ENCODE results near the gene COPS2. TPM values are rescaled to one million over a fixed set of nuclear protein-coding genes. Genes with fewer than 3 reads are reported as not detected.
A peak's percentile ranks its signal among the peaks of the same experiment; 100 is the strongest.
"Not testable (repeated sequence)": the region's sequence is repeated elsewhere in the genome, so short reads cannot be mapped to it uniquely, and the experiment has no call there.

Gene COPS2
- polyA plus RNA-seq, 2 of the 4 experiments (the other 2 are of a cell fraction) = 64.8 to 66.6 TPM

DNA sequence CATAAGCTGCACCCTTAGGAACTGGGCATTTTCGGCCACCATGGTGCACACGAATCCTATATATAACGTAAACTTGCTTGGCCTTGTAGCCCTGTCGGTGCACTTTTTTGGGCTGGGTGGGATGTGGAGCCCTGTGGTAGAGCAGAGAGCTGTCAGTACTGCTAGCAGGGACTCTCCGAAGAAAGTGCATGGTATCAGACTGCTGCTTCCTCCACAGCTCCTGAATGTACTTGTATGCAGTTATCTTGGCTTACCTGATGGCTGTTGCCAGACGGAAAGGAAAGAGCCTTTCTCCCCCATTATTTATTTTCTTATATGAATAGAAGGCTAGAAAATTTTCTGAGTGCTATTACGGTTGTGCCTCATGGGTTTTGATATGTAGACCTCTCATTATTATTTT lies 23.1 kb upstream of the COPS2 start (continued):
- TF ChIP-seq ZC3H11A (IDR thresholded peaks at IDR 0.05) (no peak), SREBF2 (IDR thresholded peaks at IDR 0.05) (no peak), ZNF302 (CRISPR knock-in tag; IDR thresholded peaks at IDR 0.05) (no peak), SMC3 (IDR thresholded peaks at IDR 0.05) (no peak), EHMT2 (IDR thresholded peaks at IDR 0.05; ENCODE audit: low read depth) (no peak), ZFP36 (IDR thresholded peaks at IDR 0.05; ENCODE audit: borderline replicate concordance, partially characterized antibody) (no peak)

DNA sequence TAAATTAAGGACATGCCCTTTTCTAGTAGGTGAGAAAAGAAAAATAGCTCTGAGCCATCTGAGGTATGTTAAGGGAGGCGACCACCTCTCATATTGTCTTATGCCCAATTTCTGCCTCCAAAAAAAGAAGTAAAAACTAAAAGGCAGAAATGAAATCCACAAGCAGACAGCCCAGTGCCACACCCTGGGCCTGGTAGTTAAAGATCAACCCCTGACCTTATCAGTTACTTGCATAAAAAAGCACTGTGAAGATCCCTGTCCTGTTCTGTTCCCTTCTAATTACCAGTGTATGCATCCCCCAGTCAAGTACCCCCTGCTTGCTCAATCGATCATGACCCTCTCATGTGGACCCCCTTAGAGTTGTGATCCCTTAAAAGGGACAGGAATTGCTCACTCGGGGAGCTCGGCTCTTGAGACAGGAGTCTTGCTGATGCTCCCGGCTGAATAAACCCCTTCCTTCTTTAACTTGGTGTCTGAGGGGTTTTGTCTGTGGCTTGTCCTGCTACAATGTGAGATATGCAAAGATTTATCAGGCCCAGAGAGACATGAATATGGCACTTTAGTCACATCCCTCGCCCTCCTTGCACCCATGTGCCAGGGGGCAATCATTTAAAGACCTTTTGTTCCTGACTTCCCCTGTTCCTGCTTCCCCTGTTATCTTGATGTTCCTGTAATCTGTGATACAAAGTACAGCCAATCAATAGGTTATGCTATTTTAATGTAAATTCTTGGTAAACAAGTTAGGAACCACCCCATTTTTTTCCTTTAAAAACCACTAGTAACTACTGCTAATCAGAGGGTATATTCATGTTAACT lies 20.4 kb upstream of the COPS2 start:
- CTCF ChIA-PET = interaction anchor here (1.6 kb wide), 1 partner anchor 30 kb away, joined by 4 read pairs; no protein-coding TSS in a partner anchor
- H3K9me3 ChIP-seq; ATAC-seq; DNase-seq (ENCODE audit: low read depth in 1 of 2, low spot score in 1 of 2); FAIRE-seq; POLR2A ChIA-PET; H3K4me3 ChIP-seq: not testable (repeated sequence)
- H3K27ac ChIP-seq = peak overlapping the region; percentile 72 to 74; a peak in 5 of 6 replicates
- H3K4me1 ChIP-seq = peaks cover 35% of the 10 kb centered on the region
- peak overlapping the region; percentile 79 for H3K4me2 ChIP-seq
- WGBS (ENCODE audit: missing lambda C conversion rate) = 42% methylated on average over 6 of the region's 6 CpGs

DNA sequence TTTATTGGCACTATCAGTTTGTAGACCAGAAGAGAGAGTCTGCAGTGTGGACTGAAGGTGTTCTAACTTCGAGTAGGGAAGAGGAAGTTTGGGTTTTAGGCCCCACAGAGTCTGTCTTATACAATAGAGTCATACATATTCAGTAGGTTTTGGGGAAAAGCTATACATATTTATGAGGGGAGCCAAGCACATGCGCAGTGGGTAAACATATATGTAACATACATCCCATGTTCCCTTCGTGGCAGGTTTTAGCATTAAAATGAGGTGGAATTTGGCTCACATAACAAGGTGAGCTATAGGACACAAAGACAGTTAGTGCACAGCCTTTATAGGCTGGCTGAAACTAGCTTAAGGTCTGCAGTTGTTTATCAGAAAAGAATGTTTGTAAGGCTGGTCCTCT lies 19.5 kb upstream of the COPS2 start:
- no peak overlapping the region for H3K4me3 ChIP-seq
- DNase-seq (ENCODE audit: low read depth in 1 of 2, low spot score in 1 of 2) (no peak), ATAC-seq (no peak), FAIRE-seq (no peak)
- POLR2A ChIA-PET = no interaction called here
- peak overlapping the region; percentile 72 to 74; a peak in 5 of 6 replicates for H3K27ac ChIP-seq
- TF ChIP-seq EHF (CRISPR knock-in tag; IDR thresholded peaks at IDR 0.05) (no peak), PHF8 (IDR thresholded peaks at IDR 0.05; ENCODE audit: borderline replicate concordance, low read depth) (no peak), RAD21 (conservative IDR thresholded peaks at IDR 0.05 in 1 of 2, IDR thresholded peaks at IDR 0.05 in 1 of 2) (no peak), RNF2 (IDR thresholded peaks at IDR 0.05; ENCODE audit: borderline replicate concordance, low read depth) (no peak), JUN (IDR thresholded peaks at IDR 0.05) (no peak), RCOR1 (IDR thresholded peaks at IDR 0.05; ENCODE audit: low read depth, low read length) (no peak), KDM5A (IDR thresholded peaks at IDR 0.05) (no peak), POLR2A (IDR thresholded peaks at IDR 0.05; ENCODE audit: low read length) (no peak), EHMT2 (IDR thresholded peaks at IDR 0.05; ENCODE audit: low read depth) (no peak), ZFP36 (IDR thresholded peaks at IDR 0.05; ENCODE audit: borderline replicate concordance, partially characterized antibody) (no peak), HEYL (CRISPR knock-in tag; IDR thresholded peaks at IDR 0.05) (no peak)
- TF ChIP-seq, protein P1, sequence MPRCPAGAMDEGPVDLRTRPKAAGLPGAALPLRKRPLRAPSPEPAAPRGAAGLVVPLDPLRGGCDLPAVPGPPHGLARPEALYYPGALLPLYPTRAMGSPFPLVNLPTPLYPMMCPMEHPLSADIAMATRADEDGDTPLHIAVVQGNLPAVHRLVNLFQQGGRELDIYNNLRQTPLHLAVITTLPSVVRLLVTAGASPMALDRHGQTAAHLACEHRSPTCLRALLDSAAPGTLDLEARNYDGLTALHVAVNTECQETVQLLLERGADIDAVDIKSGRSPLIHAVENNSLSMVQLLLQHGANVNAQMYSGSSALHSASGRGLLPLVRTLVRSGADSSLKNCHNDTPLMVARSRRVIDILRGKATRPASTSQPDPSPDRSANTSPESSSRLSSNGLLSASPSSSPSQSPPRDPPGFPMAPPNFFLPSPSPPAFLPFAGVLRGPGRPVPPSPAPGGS (IDR thresholded peaks at IDR 0.05) = no peak
- TF ChIP-seq, protein P2, sequence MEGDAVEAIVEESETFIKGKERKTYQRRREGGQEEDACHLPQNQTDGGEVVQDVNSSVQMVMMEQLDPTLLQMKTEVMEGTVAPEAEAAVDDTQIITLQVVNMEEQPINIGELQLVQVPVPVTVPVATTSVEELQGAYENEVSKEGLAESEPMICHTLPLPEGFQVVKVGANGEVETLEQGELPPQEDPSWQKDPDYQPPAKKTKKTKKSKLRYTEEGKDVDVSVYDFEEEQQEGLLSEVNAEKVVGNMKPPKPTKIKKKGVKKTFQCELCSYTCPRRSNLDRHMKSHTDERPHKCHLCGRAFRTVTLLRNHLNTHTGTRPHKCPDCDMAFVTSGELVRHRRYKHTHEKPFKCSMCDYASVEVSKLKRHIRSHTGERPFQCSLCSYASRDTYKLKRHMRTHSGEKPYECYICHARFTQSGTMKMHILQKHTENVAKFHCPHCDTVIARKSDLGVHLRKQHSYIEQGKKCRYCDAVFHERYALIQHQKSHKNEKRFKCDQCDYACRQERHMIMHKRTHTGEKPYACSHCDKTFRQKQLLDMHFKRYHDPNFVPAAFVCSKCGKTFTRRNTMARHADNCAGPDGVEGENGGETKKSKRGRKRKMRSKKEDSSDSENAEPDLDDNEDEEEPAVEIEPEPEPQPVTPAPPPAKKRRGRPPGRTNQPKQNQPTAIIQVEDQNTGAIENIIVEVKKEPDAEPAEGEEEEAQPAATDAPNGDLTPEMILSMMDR (IDR thresholded peaks at IDR 0.05) = no peak
- peak overlapping the region; percentile 79 for H3K4me2 ChIP-seq
- WGBS (ENCODE audit: missing lambda C conversion rate) = 84% methylated on average over 3 of the region's 3 CpGs
- peaks cover 35% of the 10 kb centered on the region for H3K4me1 ChIP-seq
- no peaks in the 10 kb centered on the region for H3K9me3 ChIP-seq
- CTCF ChIA-PET = interaction anchor here (1.6 kb wide), 1 partner anchor 29 kb away, joined by 4 read pairs; no protein-coding TSS in a partner anchor

DNA sequence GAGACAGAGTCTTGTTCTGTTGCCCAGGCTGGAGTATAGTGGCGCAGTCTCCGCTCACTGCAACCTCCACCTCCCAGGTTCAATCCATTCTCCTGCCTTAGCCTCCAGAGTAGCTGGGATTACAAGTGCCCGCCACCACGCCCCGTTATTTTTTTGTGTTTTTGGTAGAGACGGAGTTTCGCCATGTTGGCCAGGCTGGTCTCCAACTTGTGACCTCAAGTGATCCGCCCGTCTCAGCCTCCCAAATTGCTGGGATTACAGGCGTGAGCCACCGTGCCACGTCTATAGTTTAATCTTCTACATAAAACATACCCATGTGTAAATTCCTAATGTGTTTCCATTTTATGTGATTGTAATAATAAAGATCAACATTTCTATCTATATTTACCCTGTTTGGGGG lies 16.4 kb upstream of the COPS2 start:
- no peak for ATAC-seq
- FAIRE-seq = no peak
- whole genome bisulfite sequencing (ENCODE audit: missing lambda C conversion rate) = 93% methylated on average over 12 of the region's 12 CpGs
- Histone ChIP-seq H3K9me3 (no peaks in the 10 kb centered on the region), H3K4me3 (peak overlapping the region; percentile 67), H3K4me2 (peak overlapping the region; percentile 67), H3K4me1 (peaks cover 41% of the 10 kb centered on the region), H3K27ac (peak overlapping the region; percentile 81 to 86; a peak in 5 of 6 replicates)
- ChIA-PET CTCF (interaction anchor here (0.6 to 1.7 kb wide), 2 partner anchors 26 to 301 kb away, joined by 3 to 5 read pairs; no protein-coding TSS in a partner anchor), POLR2A (no interaction called here)
- DNase-seq (ENCODE audit: low read depth in 1 of 2, low spot score in 1 of 2) = no peak
- TF ChIP-seq MYC (IDR thresholded peaks at IDR 0.05; ENCODE audit: borderline replicate concordance, low read length) (no peak), EHMT2 (IDR thresholded peaks at IDR 0.05; ENCODE audit: low read depth) (no peak), FOSL2 (IDR thresholded peaks at IDR 0.05) (no peak), FOSL2 (CRISPR knock-in tag; IDR thresholded peaks at IDR 0.05) (no peak), FOXS1 (CRISPR knock-in tag; IDR thresholded peaks at IDR 0.05) (no peak), CHD2 (IDR thresholded peaks at IDR 0.05; ENCODE audit: low read length, partially characterized antibody) (no peak), JUN (IDR thresholded peaks at IDR 0.05) (no peak), EHF (CRISPR knock-in tag; IDR thresholded peaks at IDR 0.05) (no peak), HOXB5 (CRISPR knock-in tag; IDR thresholded peaks at IDR 0.05) (no peak), NFE2L2 (conservative IDR thresholded peaks at IDR 0.05; ENCODE audit: low read length) (no peak), MAZ (IDR thresholded peaks at IDR 0.05; ENCODE audit: borderline replicate concordance, low read depth, low read length) (no peak)
- TF ChIP-seq, protein P3, sequence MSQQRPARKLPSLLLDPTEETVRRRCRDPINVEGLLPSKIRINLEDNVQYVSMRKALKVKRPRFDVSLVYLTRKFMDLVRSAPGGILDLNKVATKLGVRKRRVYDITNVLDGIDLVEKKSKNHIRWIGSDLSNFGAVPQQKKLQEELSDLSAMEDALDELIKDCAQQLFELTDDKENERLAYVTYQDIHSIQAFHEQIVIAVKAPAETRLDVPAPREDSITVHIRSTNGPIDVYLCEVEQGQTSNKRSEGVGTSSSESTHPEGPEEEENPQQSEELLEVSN (IDR thresholded peaks at IDR 0.05; ENCODE audit: borderline replicate concordance, low read depth) = no peak
- TF ChIP-seq, protein P4, sequence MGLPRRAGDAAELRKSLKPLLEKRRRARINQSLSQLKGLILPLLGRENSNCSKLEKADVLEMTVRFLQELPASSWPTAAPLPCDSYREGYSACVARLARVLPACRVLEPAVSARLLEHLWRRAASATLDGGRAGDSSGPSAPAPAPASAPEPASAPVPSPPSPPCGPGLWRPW (IDR thresholded peaks at IDR 0.05) = no peak
